Fibroblast of skin of abdomen (primary cell): ENCODE results near the gene EID2. TPM values are rescaled to one million over a fixed set of nuclear protein-coding genes. Genes with fewer than 3 reads are reported as not detected.

Source experiments
- DNase-seq: peaks from one replicate; pipeline ENCODE4 v3.0.0-alpha.2; 2013
- polyA plus RNA-seq, 2 experiments: library from polyadenylated mRNA; unstranded; fragments of 120-200 nt; gene quantifications; one replicate each; pipeline ENCODE4 v1.2.1, GENCODE V29; 2013; ENCODE audit not compliant: insufficient read length in 2 of 2

The EID2 gene
- 14.5 TPM for polyA plus RNA-seq (2013, experiment 1 of 2; ENCODE audit: insufficient read length)
- polyA plus RNA-seq (2013, experiment 2 of 2; ENCODE audit: insufficient read length), result 15.0 TPM

GRCh38 chr19:39539518-39540332 lies at the start of gene EID2:
TSS of gene EID2 (minus strand) at chr19:39540161. CDS start at chr19:39540079, 82 bp downstream.
- DNase-seq, result peak; percentile 92

- no peak for DNase-seq
Observed at GRCh38 chr19:39588066-39588465, 48.1 kb upstream of the EID2 start.

GRCh38 chr19:39587496-39587895 lies 47.5 kb upstream of the EID2 start:
- no peak for DNase-seq

- DNase-seq, result no peak
Observed at GRCh38 chr19:39582891-39583625, 43.1 kb upstream of the EID2 start.

GRCh38 chr19:39582442-39582841 lies 42.5 kb upstream of the EID2 start:
- DNase-seq, result no peak

GRCh38 chr19:39568604-39569003 lies 28.6 kb upstream of the EID2 start:
- no peak for DNase-seq

- DNase-seq, result no peak
Observed at GRCh38 chr19:39566064-39566463, 26.1 kb upstream of the EID2 start.

GRCh38 chr19:39563408-39563807 lies 23.4 kb upstream of the EID2 start:
- DNase-seq, result peak; percentile 4

- DNase-seq, result no peak
Observed at GRCh38 chr19:39558624-39559117, 18.7 kb upstream of the EID2 start.

GRCh38 chr19:39557811-39558623 lies 18.1 kb upstream of the EID2 start:
- DNase-seq, result no peak

GRCh38 chr19:39555883-39556282 lies 15.9 kb upstream of the EID2 start:
- no peak for DNase-seq

GRCh38 chr19:39554701-39555311 lies 14.8 kb upstream of the EID2 start:
- no peak for DNase-seq

- no peak for DNase-seq
Observed at GRCh38 chr19:39553082-39553652, 13.2 kb upstream of the EID2 start.

- no peak for DNase-seq
Observed at GRCh38 chr19:39550197-39550596, 10.2 kb upstream of the EID2 start.

- no peak for DNase-seq
Observed at GRCh38 chr19:39546599-39546998, 6.6 kb upstream of the EID2 start.

- DNase-seq, result no peak
Observed at GRCh38 chr19:39544911-39545310, 5.0 kb upstream of the EID2 start.

- peak; percentile 32 for DNase-seq
Observed at GRCh38 chr19:39544226-39544903, 4.4 kb upstream of the EID2 start.

GRCh38 chr19:39543477-39543857 lies 3.5 kb upstream of the EID2 start:
- DNase-seq, result no peak

GRCh38 chr19:39542206-39542605 lies 2.2 kb upstream of the EID2 start:
- no peak for DNase-seq

- DNase-seq, result no peak
Observed at GRCh38 chr19:39540333-39540673, 342 bp upstream of the EID2 start.

- peak; percentile 44 for DNase-seq
Observed at GRCh38 chr19:39539165-39539517, 820 bp downstream of the EID2 start.

- no peak for DNase-seq
Observed at GRCh38 chr19:39533791-39534190, 6.2 kb downstream of the EID2 start.
